HEK293 (cell line): ENCODE data around the gene DNMT3L.
"Not testable (repeated sequence)": the region's sequence is repeated elsewhere in the genome, so short reads cannot be mapped to it uniquely, and the experiment has no call there.

ENCODE experiments used
- ZNF138 ChIP-seq: fragments of 450-650 bp; formaldehyde crosslinking; IDR thresholded peaks from 2 replicates; pipeline ENCODE4 v1.5.1; 2016; ENCODE audit warnings: missing biosample characterization, missing genetic modification characterization, borderline replicate concordance
- ZNF561 ChIP-seq: fragments of 450-650 bp; IDR thresholded peaks from 2 replicates; pipeline ENCODE4 v1.5.1; 2018; ENCODE audit warnings: missing biosample characterization, missing genetic modification characterization, borderline replicate concordance
- ZNF585B ChIP-seq: fragments of 450-650 bp; formaldehyde crosslinking; IDR thresholded peaks from 2 replicates; pipeline ENCODE4 v1.5.1; 2016; ENCODE audit warnings: missing biosample characterization, missing genetic modification characterization
- ZNF660 ChIP-seq: fragments of 450-650 bp; IDR thresholded peaks from 2 replicates; pipeline ENCODE4 v1.5.1; 2018; ENCODE audit warnings: missing biosample characterization, mild to moderate bottlenecking, missing genetic modification characterization
- TF ChIP-seq, protein P1 (sequence below): fragments of 450-650 bp; formaldehyde crosslinking; IDR thresholded peaks from 2 replicates; pipeline ENCODE4 v1.5.1; 2016; ENCODE audit warnings: missing biosample characterization, missing genetic modification characterization

DNA sequence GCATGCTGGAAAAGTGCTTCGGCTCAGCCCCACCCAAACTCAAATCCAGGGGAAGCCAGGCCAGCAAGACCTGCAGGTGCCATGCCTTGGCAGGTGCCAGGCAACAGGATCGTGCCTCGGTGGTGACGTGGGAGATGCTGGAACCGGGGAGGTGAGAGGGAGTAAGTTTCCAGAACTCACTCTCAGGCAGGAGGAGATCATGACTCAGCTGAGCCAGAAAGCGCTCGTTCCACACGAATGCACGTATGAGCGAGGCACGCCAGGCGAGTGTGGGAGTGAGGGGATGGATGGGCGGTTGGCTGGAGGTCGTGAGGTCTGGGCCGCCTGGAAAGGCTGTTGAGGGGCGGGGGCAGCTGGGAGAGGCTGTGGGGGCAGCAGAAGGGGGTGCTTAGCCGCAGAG lies 13.8 kb downstream of the DNMT3L start:
- TF ChIP-seq, protein P1, sequence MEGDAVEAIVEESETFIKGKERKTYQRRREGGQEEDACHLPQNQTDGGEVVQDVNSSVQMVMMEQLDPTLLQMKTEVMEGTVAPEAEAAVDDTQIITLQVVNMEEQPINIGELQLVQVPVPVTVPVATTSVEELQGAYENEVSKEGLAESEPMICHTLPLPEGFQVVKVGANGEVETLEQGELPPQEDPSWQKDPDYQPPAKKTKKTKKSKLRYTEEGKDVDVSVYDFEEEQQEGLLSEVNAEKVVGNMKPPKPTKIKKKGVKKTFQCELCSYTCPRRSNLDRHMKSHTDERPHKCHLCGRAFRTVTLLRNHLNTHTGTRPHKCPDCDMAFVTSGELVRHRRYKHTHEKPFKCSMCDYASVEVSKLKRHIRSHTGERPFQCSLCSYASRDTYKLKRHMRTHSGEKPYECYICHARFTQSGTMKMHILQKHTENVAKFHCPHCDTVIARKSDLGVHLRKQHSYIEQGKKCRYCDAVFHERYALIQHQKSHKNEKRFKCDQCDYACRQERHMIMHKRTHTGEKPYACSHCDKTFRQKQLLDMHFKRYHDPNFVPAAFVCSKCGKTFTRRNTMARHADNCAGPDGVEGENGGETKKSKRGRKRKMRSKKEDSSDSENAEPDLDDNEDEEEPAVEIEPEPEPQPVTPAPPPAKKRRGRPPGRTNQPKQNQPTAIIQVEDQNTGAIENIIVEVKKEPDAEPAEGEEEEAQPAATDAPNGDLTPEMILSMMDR (tag by site-specific recombination), result not testable (repeated sequence)
- TF ChIP-seq ZNF585B (tag by site-specific recombination); ZNF138 (tag by site-specific recombination); ZNF660; ZNF561 (tag by site-specific recombination): not testable (repeated sequence)
